HUDEP-2 (cell line): ENCODE results near the gene STXBP6.

Experiments
- DNase-seq, 76 experiments: peaks; one replicate each; lab custom pipeline; 2025; ENCODE audit not compliant: unreplicated experiment in 76 of 76; lab: John Stamatoyannopoulos, UW

Gene STXBP6

GRCh38 chr14:25052921-25053320 is 3.0 kb upstream of the STXBP6 start:
- DNase-seq: no peak

GRCh38 chr14:25052385-25052784 is 2.4 kb upstream of the STXBP6 start:
- no peak for DNase-seq

- peak in 3 of 76 experiments; percentile 4 to 28 (median 16) for DNase-seq
These were observed 563 bp upstream of the STXBP6 start for GRCh38 chr14:25050269-25051150.

GRCh38 chr14:25049093-25049567 is 817 bp downstream of the STXBP6 start:
- DNase-seq: no peak

- peak in 35 of 76 experiments; percentile 9 to 71 (median 42) for DNase-seq
These were observed 1.6 kb downstream of the STXBP6 start for GRCh38 chr14:25048170-25049016.

- DNase-seq: peak in 4 of 76 experiments; percentile 6 to 20 (median 11)
These were observed 3.5 kb downstream of the STXBP6 start for GRCh38 chr14:25046301-25046943.

- no peak for DNase-seq
These were observed 5.7 kb downstream of the STXBP6 start for GRCh38 chr14:25044106-25044698.

- DNase-seq: peak in 4 of 76 experiments; percentile 10 to 28 (median 20)
These were observed 7.3 kb downstream of the STXBP6 start for GRCh38 chr14:25042362-25043299.

GRCh38 chr14:25041898-25042297 is 8.0 kb downstream of the STXBP6 start:
- no peak for DNase-seq

- no peak for DNase-seq
These were observed 8.5 kb downstream of the STXBP6 start for GRCh38 chr14:25041484-25041883.

GRCh38 chr14:25039933-25040332 is 10.0 kb downstream of the STXBP6 start:
- DNase-seq: no peak

GRCh38 chr14:25038044-25038668 is 11.8 kb downstream of the STXBP6 start:
- DNase-seq: no peak

- DNase-seq: no peak
These were observed 12.9 kb downstream of the STXBP6 start for GRCh38 chr14:25037032-25037431.

- DNase-seq: no peak
These were observed 14.9 kb downstream of the STXBP6 start for GRCh38 chr14:25034803-25035681.

GRCh38 chr14:25033358-25033757 is 16.6 kb downstream of the STXBP6 start:
- DNase-seq: no peak

- DNase-seq: peak in 10 of 76 experiments; percentile 4 to 15 (median 8)
These were observed 17.7 kb downstream of the STXBP6 start for GRCh38 chr14:25032092-25032784.

- no peak for DNase-seq
These were observed 23.3 kb downstream of the STXBP6 start for GRCh38 chr14:25026476-25027137.
